Trophoblast cell (in vitro differentiated cells and primary cell): ENCODE measurements around the gene CDC6.

Experiments used
- DNase-seq, 2 donors: peaks; one replicate each; pipeline ENCODE4 v3.0.0-alpha.2; 2016
- H2AFZ ChIP-seq: 2 replicates; pipeline ENCODE4 v1.6.1; 2013; ENCODE audit warnings: low read length, moderate library complexity, mild to moderate bottlenecking; ENCODE audit not compliant: insufficient read depth, poor library complexity
- H2AK5ac ChIP-seq: 2 replicates; pipeline ENCODE4 v1.6.1; 2013; ENCODE audit warnings: mild to moderate bottlenecking, low read length
- H2BK120ac ChIP-seq: 2 replicates; pipeline ENCODE4 v1.6.1; 2013; ENCODE audit warnings: low read length, mild to moderate bottlenecking, moderate library complexity; ENCODE audit not compliant: insufficient read depth, poor library complexity
- H2BK12ac ChIP-seq: 2 replicates; pipeline ENCODE4 v1.6.1; 2013; ENCODE audit warnings: mild to moderate bottlenecking, low read length, moderate library complexity
- H2BK5ac ChIP-seq: 2 replicates; pipeline ENCODE4 v1.6.1; 2013; ENCODE audit warnings: low read length, low read depth, moderate library complexity, mild to moderate bottlenecking; ENCODE audit not compliant: poor library complexity
- H3K14ac ChIP-seq: 2 replicates; pipeline ENCODE4 v1.6.1; 2013; ENCODE audit warnings: mild to moderate bottlenecking, low read length
- H3K18ac ChIP-seq: 2 replicates; pipeline ENCODE4 v1.6.1; 2013; ENCODE audit warnings: mild to moderate bottlenecking, low read length
- H3K23ac ChIP-seq: 2 replicates; pipeline ENCODE4 v1.6.1; 2013; ENCODE audit warnings: low read length
- H3K27ac ChIP-seq: 2 replicates; pipeline ENCODE4 v1.5.1; 2013; ENCODE audit warnings: low read depth, mild to moderate bottlenecking, inconsistent platforms, low read length, moderate library complexity
- H3K27me3 ChIP-seq: 2 replicates; pipeline ENCODE4 v1.6.1; 2013; ENCODE audit warnings: inconsistent platforms, mild to moderate bottlenecking, low read length, moderate library complexity; ENCODE audit not compliant: insufficient read depth
- H3K36me3 ChIP-seq, 2 experiments: 1 replicate in 1 of 2; 2 replicates in 1 of 2; pipeline ENCODE4 v1.6.1; 2013; ENCODE audit warnings: low read length in 2 of 2, mild to moderate bottlenecking in 2 of 2, moderate library complexity in 1 of 2; ENCODE audit not compliant: insufficient read depth in 2 of 2, control insufficient read depth in 1 of 2
- H3K4ac ChIP-seq: 2 replicates; pipeline ENCODE4 v1.6.1; 2013; ENCODE audit warnings: low read depth, mild to moderate bottlenecking, low read length, moderate library complexity
- H3K4me1 ChIP-seq, 2 experiments: 1 replicate in 1 of 2; 2 replicates in 1 of 2; pipeline ENCODE4 v1.6.1; 2013; ENCODE audit warnings: low read length in 2 of 2, mild to moderate bottlenecking in 2 of 2, moderate library complexity in 1 of 2; ENCODE audit not compliant: insufficient read depth in 2 of 2, control insufficient read depth in 1 of 2
- H3K4me2 ChIP-seq: 2 replicates; pipeline ENCODE4 v1.6.1; 2013; ENCODE audit warnings: inconsistent platforms, mild to moderate bottlenecking, low read length, moderate library complexity
- H3K4me3 ChIP-seq: 2 replicates; pipeline ENCODE4 v1.5.1; 2013; ENCODE audit warnings: mild to moderate bottlenecking, low read depth, low read length, inconsistent platforms
- H3K79me1 ChIP-seq: one replicate; pipeline ENCODE4 v1.6.1; 2013; ENCODE audit warnings: low read length
- H3K79me2 ChIP-seq: 2 replicates; pipeline ENCODE4 v1.6.1; 2013; ENCODE audit warnings: low read length, mild to moderate bottlenecking; ENCODE audit not compliant: control insufficient read depth, insufficient read depth, poor library complexity
- H3K9ac ChIP-seq: 2 replicates; pipeline ENCODE4 v1.6.1; 2013; ENCODE audit warnings: mild to moderate bottlenecking, low read length
- H3K9me3 ChIP-seq: 2 replicates; pipeline ENCODE4 v1.6.1; 2013; ENCODE audit warnings: low read depth, mild to moderate bottlenecking, control low read depth, inconsistent platforms, low read length; ENCODE audit not compliant: insufficient read depth
- H4K12ac ChIP-seq: 2 replicates; pipeline ENCODE4 v1.6.1; 2013; ENCODE audit warnings: low read depth, mild to moderate bottlenecking, low read length, moderate library complexity
- H4K8ac ChIP-seq: 2 replicates; pipeline ENCODE4 v1.6.1; 2013; ENCODE audit warnings: low read depth, mild to moderate bottlenecking, low read length, moderate library complexity
- H4K91ac ChIP-seq: one replicate; pipeline ENCODE4 v1.6.1; 2013; ENCODE audit warnings: low read depth, mild to moderate bottlenecking, low read length, moderate library complexity
- WGBS: extraction: QIAGEN DNeasy Blood & Tissue Kit; methylation state at CpG from one replicate; pipeline ENCODE4 v1.1.7; 2013; ENCODE audit warnings: missing lambda C conversion rate; ENCODE audit not compliant: insufficient read length, insufficient coverage; ENCODE audit errors: extremely low coverage; 5-methylcytosine and 5-hydroxymethylcytosine counted together

CDC6 gene

DNA sequence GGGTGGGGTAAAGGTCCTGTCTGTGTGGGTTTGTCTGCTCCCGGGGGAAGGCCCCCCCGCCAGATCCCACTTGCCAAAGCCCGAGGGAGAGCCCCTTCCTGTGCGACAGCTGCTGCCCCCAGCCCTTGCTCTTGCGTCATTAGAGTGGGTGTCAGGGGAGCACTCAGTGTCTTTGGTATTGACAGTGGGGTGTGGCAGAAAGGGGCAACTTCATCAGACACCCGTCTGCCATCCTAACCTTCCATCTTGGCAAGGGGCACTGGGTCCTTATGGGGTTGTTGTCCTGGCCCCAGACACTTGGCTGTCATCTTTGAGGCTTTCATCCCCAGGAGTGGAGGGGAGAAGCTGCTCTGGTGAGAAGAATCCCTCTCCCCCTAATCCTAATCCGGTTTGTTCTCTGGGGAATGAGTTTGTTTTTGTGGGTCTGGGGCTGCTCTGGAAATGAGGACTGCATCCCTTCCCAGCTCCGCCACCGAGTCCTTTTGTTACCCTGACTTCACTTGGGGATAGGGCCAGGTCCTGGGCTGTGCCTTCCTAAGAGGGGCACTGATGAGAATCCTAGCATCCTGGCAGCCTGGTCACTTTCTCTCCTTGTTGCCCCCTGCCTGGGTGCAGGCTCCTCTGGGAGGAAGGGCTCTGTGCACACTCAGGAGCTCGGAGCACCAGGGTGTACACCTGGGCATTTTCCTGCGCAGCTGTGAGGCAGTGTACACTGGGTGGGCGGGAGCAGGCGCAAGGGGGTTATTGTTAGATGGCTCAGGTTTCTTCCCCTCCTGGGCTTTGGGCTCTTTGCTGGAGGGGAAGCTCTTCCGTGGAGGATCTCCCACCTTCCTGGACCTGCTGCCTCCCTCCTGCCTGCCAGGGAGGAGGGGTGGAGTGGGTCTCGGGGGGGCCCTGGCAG is 55.8 kb downstream of the CDC6 start:
- H3K4me1 ChIP-seq: peaks cover 32 to 44% of the 10 kb centered on the region in 2 experiments
- H3K18ac ChIP-seq: peak overlapping the region; percentile 33
- H2BK120ac ChIP-seq: no peak overlapping the region
- H3K9me3 ChIP-seq: no peaks in the 10 kb centered on the region
- DNase-seq: peak in 1 of 2 donors; percentile 28
- peaks cover 10% of the 10 kb centered on the region for H3K79me2 ChIP-seq
- no peak overlapping the region for H2BK5ac ChIP-seq
- peak overlapping the region; percentile 20 for H2BK12ac ChIP-seq
- H3K14ac ChIP-seq: peak overlapping the region; percentile 13
- peak overlapping the region; percentile 17 for H2AFZ ChIP-seq
- no peak overlapping the region for H3K23ac ChIP-seq
- H4K8ac ChIP-seq: no peak overlapping the region
- no peaks in the 10 kb centered on the region for H3K27me3 ChIP-seq
- H3K36me3 ChIP-seq: peaks cover 4% of the 10 kb centered on the region in 2 experiments
- peak overlapping the region; percentile 12 for H3K9ac ChIP-seq
- H3K79me1 ChIP-seq: peaks cover 30% of the 10 kb centered on the region
- H3K27ac ChIP-seq: no peak overlapping the region
- no CpG with 5 or more reads among the region's 15 CpGs for WGBS
- peak overlapping the region; percentile 7 for H2AK5ac ChIP-seq
- no peak overlapping the region for H4K12ac ChIP-seq
- H4K91ac ChIP-seq: peak overlapping the region; percentile 80
- H3K4me3 ChIP-seq: peak overlapping the region; percentile 83
- peak overlapping the region; percentile 31 for H3K4ac ChIP-seq
- peak overlapping the region; percentile 89 for H3K4me2 ChIP-seq

- peaks cover 12 to 13% of the 10 kb centered on the region in 2 experiments for H3K36me3 ChIP-seq
- peak overlapping the region; percentile 49 for H2BK5ac ChIP-seq
- WGBS: no CpG with 5 or more reads among the region's 7 CpGs
- H3K79me2 ChIP-seq: peaks cover 10% of the 10 kb centered on the region
- peak overlapping the region; percentile 7 for H2AFZ ChIP-seq
- H2BK12ac ChIP-seq: peak overlapping the region; percentile 70
- peak overlapping the region; percentile 30 for H3K27ac ChIP-seq
- H3K79me1 ChIP-seq: peaks cover 30% of the 10 kb centered on the region
- H3K4me3 ChIP-seq: no peak overlapping the region
- H3K27me3 ChIP-seq: no peaks in the 10 kb centered on the region
- peak overlapping the region; percentile 65 for H2AK5ac ChIP-seq
- peak overlapping the region; percentile 89 for H3K4me2 ChIP-seq
- no peak for DNase-seq
- H4K8ac ChIP-seq: peak overlapping the region; percentile 77
- H3K23ac ChIP-seq: no peak overlapping the region
- no peak overlapping the region for H4K12ac ChIP-seq
- H2BK120ac ChIP-seq: peak overlapping the region; percentile 91
- H3K9ac ChIP-seq: no peak overlapping the region
- H3K14ac ChIP-seq: peak overlapping the region; percentile 61
- H3K4me1 ChIP-seq: peaks cover 35 to 46% of the 10 kb centered on the region in 2 experiments
- H4K91ac ChIP-seq: peak overlapping the region; percentile 80
- peak overlapping the region; percentile 71 for H3K18ac ChIP-seq
- H3K9me3 ChIP-seq: no peaks in the 10 kb centered on the region
- H3K4ac ChIP-seq: peak overlapping the region; percentile 37
These were observed 56.9 kb downstream of the CDC6 start for GRCh38 chr17:40344421-40345160.

DNA sequence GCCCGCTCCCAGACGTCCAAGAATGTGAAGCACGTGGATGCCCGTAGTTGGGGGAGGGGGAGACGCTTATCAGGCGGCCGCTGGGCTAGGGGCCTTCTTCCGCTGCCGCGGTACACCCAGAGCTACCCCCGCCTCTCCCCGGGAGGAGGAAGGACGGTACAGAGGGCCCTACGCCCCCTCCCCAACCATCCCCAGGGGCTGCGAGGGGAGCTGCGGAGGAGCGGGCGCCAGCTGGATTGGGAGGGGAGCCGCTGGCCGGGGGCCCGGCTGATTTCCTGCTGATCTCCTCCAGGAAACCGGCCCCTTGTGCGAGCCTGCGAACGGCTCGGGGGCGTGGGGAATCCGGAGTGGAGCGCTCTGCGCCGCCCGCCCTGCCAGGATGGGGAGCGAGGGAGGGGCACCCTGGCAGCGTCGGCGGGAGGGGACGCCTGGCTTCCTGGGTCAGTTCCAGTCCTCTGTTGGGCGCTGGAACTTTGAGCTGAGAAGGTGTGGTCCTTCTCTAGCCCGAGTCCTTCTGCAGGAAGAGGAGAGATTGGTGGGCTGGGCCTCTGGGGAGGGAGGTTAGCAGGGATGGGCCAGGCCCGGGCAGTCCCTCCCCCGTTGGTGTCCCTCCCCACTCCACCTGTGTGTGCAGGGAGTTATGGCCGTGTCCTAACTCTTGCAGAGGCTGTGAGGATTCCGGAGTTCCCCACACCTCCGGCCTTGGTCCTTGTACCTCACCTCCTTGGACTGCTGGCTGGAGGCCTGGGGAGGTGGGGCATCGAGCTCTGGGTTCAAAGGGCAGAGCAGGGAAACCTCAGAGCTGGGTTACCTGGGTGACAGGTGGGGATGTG is 57.7 kb downstream of the CDC6 start:
- Histone ChIP-seq H3K14ac (peak overlapping the region; percentile 55), H4K12ac (peak overlapping the region; percentile 11)
- no CpG with 5 or more reads among the region's 45 CpGs for WGBS

More for the DNA sequence above, 57.7 kb downstream of the CDC6 start:
- Histone ChIP-seq H3K9me3 (no peaks in the 10 kb centered on the region), H4K91ac (peak overlapping the region; percentile 80), H3K4ac (no peak overlapping the region), H3K4me1 (peaks cover 42 to 52% of the 10 kb centered on the region in 2 experiments), H3K18ac (peak overlapping the region; percentile 91), H2AK5ac (peak overlapping the region; percentile 47), H2BK5ac (peak overlapping the region; percentile 49), H2AFZ (peak overlapping the region; percentile 53), H3K4me2 (peak overlapping the region; percentile 89), H3K23ac (no peak overlapping the region), H2BK120ac (peak overlapping the region; percentile 91), H3K4me3 (peak overlapping the region; percentile 67), H3K27me3 (no peaks in the 10 kb centered on the region), H3K36me3 (peaks cover 18 to 19% of the 10 kb centered on the region in 2 experiments), H3K9ac (peak overlapping the region; percentile 71), H3K79me1 (peaks cover 30% of the 10 kb centered on the region), H2BK12ac (peak overlapping the region; percentile 61), H3K79me2 (peaks cover 10% of the 10 kb centered on the region), H4K8ac (peak overlapping the region; percentile 77), H3K27ac (peak overlapping the region; percentile 82)
- DNase-seq: peak; percentile 74 to 79
